GM12878 (cell line): ENCODE data around the gene RANBP3. TPM values are rescaled to one million over a fixed set of nuclear protein-coding genes. Genes with fewer than 3 reads are reported as not detected.
A peak's percentile ranks its signal among the peaks of the same experiment; 100 is the strongest.

Experiments
- ATAC-seq: fragments of 200-7000 bp; cut with Tn5 transposase; 3 replicates; pipeline ENCODE4 v1.9.1; 2020; ENCODE audit warnings: mild to moderate bottlenecking, moderate library complexity
- BruUV-seq: library from RNA; stranded (reverse); fragments of 400-500 nt; replicated peaks from 2 replicates; lab custom pipeline; 2021; lab: Mats Ljungman, UMichigan
- CTCF ChIA-PET: fragments of 300-600 bp; sonication (Branson Sonifier 250); formaldehyde crosslinking; extraction: SDS; loops from one replicate; lab custom pipeline; 2021; ENCODE audit warnings: inconsistent platforms; lab: Yijun Ruan, JAX
- POLR2A ChIA-PET: fragments of 350-600 bp; formaldehyde crosslinking; extraction: SDS; loops from one replicate; lab custom pipeline; 2021; ENCODE audit warnings: inconsistent platforms; lab: Charles Lee
- RAD21 ChIA-PET: fragments of 300-600 bp; sonication (Branson Sonifier 250); formaldehyde crosslinking; loops from one replicate; lab custom pipeline; 2023; ENCODE audit warnings: antibody characterized with exemption; ENCODE audit not compliant: unreplicated experiment; lab: Charles Lee
- SMC1A ChIA-PET: fragments of 300-600 bp; sonication (Branson Sonifier 250); formaldehyde crosslinking; loops from one replicate; lab custom pipeline; 2023; ENCODE audit not compliant: unreplicated experiment, uncharacterized antibody; lab: Charles Lee
- DNase-seq: peaks from one replicate; pipeline ENCODE4 v3.0.0-alpha.2; 2011; ENCODE audit warnings: low read depth, low spot score
- FAIRE-seq: peaks from 3 replicates; lab custom pipeline; 2011; peaks lifted over from hg19 to GRCh38; lab: Jason Lieb, UNC
- H2AFZ ChIP-seq: 2 replicates; pipeline ENCODE4 v1.6.0; 2011; ENCODE audit warnings: low read depth, low read length, control low read depth; ENCODE audit not compliant: control insufficient read depth
- H3K27ac ChIP-seq: 2 replicates; pipeline ENCODE4 v1.5.1; 2011; ENCODE audit warnings: control low read depth; ENCODE audit not compliant: control insufficient read depth, insufficient read depth
- H3K27me3 ChIP-seq, 2 experiments: replicated peaks in 1 of 2; 2 replicates each; pipeline versions ENCODE4 v1.6.0 to v1.6.1; 2011; ENCODE audit warnings: low read length in 1 of 2; ENCODE audit not compliant: control insufficient read depth in 2 of 2, insufficient read depth in 2 of 2
- H3K36me3 ChIP-seq, 2 experiments: 2 replicates each; pipeline ENCODE4 v1.5.1; 2011; ENCODE audit warnings: low read length in 1 of 2; ENCODE audit not compliant: control insufficient read depth in 2 of 2, insufficient read depth in 2 of 2
- H3K4me1 ChIP-seq: 2 replicates; pipeline ENCODE4 v1.6.1; 2011; ENCODE audit warnings: mild to moderate bottlenecking, low read length, moderate library complexity, mixed read lengths; ENCODE audit not compliant: control insufficient read depth, insufficient read depth
- H3K4me2 ChIP-seq: 2 replicates; pipeline ENCODE4 v1.6.0; 2011; ENCODE audit warnings: control low read depth; ENCODE audit not compliant: control insufficient read depth, insufficient read depth
- H3K4me3 ChIP-seq: fragments of 200-600 bp; sonication (generic); 2 replicates; pipeline ENCODE4 v1.5.1; 2016
- H3K79me2 ChIP-seq: 2 replicates; pipeline ENCODE4 v1.6.0; 2011; ENCODE audit warnings: low read length; ENCODE audit not compliant: control insufficient read depth, insufficient read depth
- H3K9ac ChIP-seq: 2 replicates; pipeline ENCODE4 v1.8.0; 2011; ENCODE audit warnings: low read length, control low read depth, mixed read lengths; ENCODE audit not compliant: control insufficient read depth, insufficient read depth
- H3K9me3 ChIP-seq: replicated peaks from 3 replicates; pipeline ENCODE4 v1.5.1; 2011; ENCODE audit warnings: mild to moderate bottlenecking, low read length; ENCODE audit not compliant: control insufficient read depth, insufficient read depth
- H4K20me1 ChIP-seq: 2 replicates; pipeline ENCODE4 v1.6.0; 2011; ENCODE audit not compliant: control insufficient read depth, insufficient read depth
- ATF2 ChIP-seq: IDR thresholded peaks from 2 replicates; pipeline ENCODE4 v1.6.1; 2012; ENCODE audit warnings: low read length, inconsistent platforms
- BCL3 ChIP-seq: IDR thresholded peaks from 2 replicates; pipeline ENCODE4 v1.6.1; 2011; ENCODE audit warnings: borderline replicate concordance, low read depth, mild to moderate bottlenecking, moderate library complexity, low read length; ENCODE audit not compliant: insufficient read depth, poor library complexity, severe bottlenecking
- CREM ChIP-seq: IDR thresholded peaks from 2 replicates; pipeline ENCODE4 v1.6.1; 2014; ENCODE audit warnings: antibody characterized with exemption, low read depth
- IRF4 ChIP-seq: IDR thresholded peaks from 2 replicates; pipeline ENCODE4 v1.6.1; 2011; ENCODE audit warnings: low read depth, low read length
- MTA3 ChIP-seq: IDR thresholded peaks from 2 replicates; pipeline ENCODE4 v1.6.1; 2012; ENCODE audit warnings: low read length, inconsistent platforms, borderline replicate concordance
- NFXL1 ChIP-seq: fragments of 450-650 bp; IDR thresholded peaks from 2 replicates; pipeline ENCODE4 v1.6.1; 2017; ENCODE audit warnings: antibody characterized with exemption, mild to moderate bottlenecking, borderline replicate concordance
- RB1 ChIP-seq: fragments of 450-650 bp; formaldehyde crosslinking; IDR thresholded peaks from 2 replicates; pipeline ENCODE4 v1.6.1; 2017; ENCODE audit warnings: mild to moderate bottlenecking, borderline replicate concordance
- ZNF207 ChIP-seq: fragments of 450-650 bp; IDR thresholded peaks from 2 replicates; pipeline ENCODE4 v1.6.1; 2014; ENCODE audit warnings: antibody characterized with exemption, mild to moderate bottlenecking, borderline replicate concordance
- ZSCAN29 ChIP-seq: fragments of 450-650 bp; IDR thresholded peaks from 2 replicates; pipeline ENCODE4 v1.6.1; 2017; ENCODE audit warnings: mild to moderate bottlenecking, moderate library complexity
- WGBS: methylation state at CpG from one replicate; pipeline ENCODE4 v1.1.6; 2016; ENCODE audit warnings: low lambda C conversion rate; ENCODE audit not compliant: insufficient replicate concordance, insufficient coverage; ENCODE audit errors: missing lambda C conversion rate; 5-methylcytosine and 5-hydroxymethylcytosine counted together
- in situ Hi-C: fragments of 300-500 bp; cut with MboI; formaldehyde crosslinking; loops from 9 replicates; pipeline ENCODE4 v1.14.3; 2018; ENCODE audit warnings: mixed read lengths
- intact Hi-C: fragments of 100-400 bp; cut with micrococcal nuclease; formaldehyde crosslinking; loops from one replicate; pipeline ENCODE4 v1.14.2; 2022; ENCODE audit not compliant: unreplicated experiment
- polyA plus RNA-seq, 11 experiments: library from polyadenylated mRNA; depleted of rRNA in 4 of 11; unstranded in 6 of 11; stranded (reverse) in 5 of 11; fragments of >200 nt; fragmentation: Nextera tagmentation in 4 of 11; fragmentation: Illumina TruSeq in 1 of 11; extraction: Ambion mirVana in 4 of 11; extraction: Trizol in 1 of 11; gene quantifications; 1 replicate in 1 of 11; 2 replicates in 10 of 11; pipeline versions ENCODE4 v1.2.1 to v1.2.3, GENCODE V29; 2011 to 2016; ENCODE audit warnings: inconsistent platforms in 2 of 11, missing spikeins in 2 of 11, low read depth in 1 of 11
- total RNA-seq, 4 experiments: library from RNA; depleted of rRNA in 3 of 4; stranded (reverse); fragments of >200 nt in 3 of 4; fragmentation: Illumina TruSeq in 1 of 4; extraction: Trizol in 1 of 4; gene quantifications; 2 replicates each; pipeline versions ENCODE4 v1.2.1 to v1.2.3, GENCODE V29; 2013 to 2021

RANBP3 gene
- total and polyA plus RNA-seq, 10 of the 15 experiments (the other 5 are each of a cell fraction or from before 2014, with no cell fraction given): 1.1 to 81.6 (median 60.0) TPM

DNA sequence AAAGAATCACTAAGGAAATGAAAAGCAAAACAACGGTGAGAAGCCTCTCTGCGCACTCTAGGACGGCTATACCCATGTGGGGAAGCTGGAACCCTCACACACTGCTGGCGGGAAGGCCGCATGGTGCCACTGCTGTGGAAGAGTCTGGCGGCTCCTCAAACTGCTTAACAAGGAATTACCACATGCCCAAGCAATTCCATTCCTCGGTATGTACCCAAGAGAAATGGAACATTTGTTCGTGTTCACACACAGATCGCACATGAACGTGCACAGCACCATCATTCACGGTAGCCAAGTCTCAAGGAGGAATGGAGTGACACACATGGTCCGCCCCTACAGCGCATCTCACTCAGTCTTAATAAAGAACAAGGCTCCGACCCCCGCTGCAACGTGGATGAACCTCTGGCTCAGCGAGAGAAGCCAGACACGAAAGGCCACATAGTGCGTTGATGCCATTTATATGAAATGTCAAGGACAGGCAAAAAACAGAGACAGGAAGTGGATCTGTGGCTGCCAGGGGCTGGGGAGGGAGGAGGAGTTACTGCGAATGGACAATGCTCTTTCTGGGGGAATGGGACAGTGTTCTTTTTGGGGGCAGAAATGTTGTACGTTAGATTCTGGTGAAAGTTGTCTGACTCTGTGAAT is 56.3 kb downstream of the RANBP3 start:
- ATAC-seq (no peak), FAIRE-seq (no peak), DNase-seq (no peak)
- Histone ChIP-seq H2AFZ (no peak overlapping the region), H4K20me1 (no peaks in the 10 kb centered on the region), H3K27ac (no peak overlapping the region), H3K9me3 (no peaks in the 10 kb centered on the region), H3K36me3 (peaks cover 19 to 56% of the 10 kb centered on the region in 2 experiments), H3K79me2 (no peaks in the 10 kb centered on the region), H3K4me3 (no peak overlapping the region), H3K4me2 (no peak overlapping the region), H3K9ac (no peak overlapping the region), H3K4me1 (no peaks in the 10 kb centered on the region), H3K27me3 (no peaks in the 10 kb centered on the region)
- CTCF ChIA-PET: no interaction called here
- in situ Hi-C loops: no loop called here
- intact Hi-C loops: no loop called here
- POLR2A ChIA-PET: no interaction called here
- SMC1A ChIA-PET: interaction anchor here (0.6 kb wide), 1 partner anchor 377 kb away, joined by 3 read pairs; no protein-coding TSS in a partner anchor
- TF ChIP-seq NFXL1: no peak
- no peak for TF ChIP-seq ZSCAN29
- peak; percentile 35 for TF ChIP-seq BCL3
- TF ChIP-seq CREM: no peak
- no peak for TF ChIP-seq ZNF207
- TF ChIP-seq ATF2: no peak
- no peak for TF ChIP-seq RB1
- no peak for TF ChIP-seq MTA3
- TF ChIP-seq IRF4: no peak
- RAD21 ChIA-PET: no interaction called here
- BruUV-seq: no TSS peak
- 98% methylated on average over 21 of the region's 21 CpGs for WGBS
